GM19463 (cell line): ENCODE results near the gene GAL.
"Not testable (repeated sequence)": the region's sequence is repeated elsewhere in the genome, so short reads cannot be mapped to it uniquely, and the experiment has no call there.

ENCODE experiments used
- ATAC-seq: cut with Tn5 transposase; IDR thresholded peaks from one replicate; pipeline ENCODE4 v1.9.1; 2021; ENCODE audit warnings: mild to moderate bottlenecking, moderate library complexity; ENCODE audit not compliant: unreplicated experiment

GAL gene

GRCh38 chr11:68684385-68685356 is at the start of gene GAL:
Gene GAL (plus strand): TSS chr11:68684544. CDS start chr11:68684924, 380 bp downstream.
- ATAC-seq, result no peak

- ATAC-seq, result not testable (repeated sequence)
Observed at GRCh38 chr11:68634606-68635005, 49.7 kb upstream of the GAL start.

DNA sequence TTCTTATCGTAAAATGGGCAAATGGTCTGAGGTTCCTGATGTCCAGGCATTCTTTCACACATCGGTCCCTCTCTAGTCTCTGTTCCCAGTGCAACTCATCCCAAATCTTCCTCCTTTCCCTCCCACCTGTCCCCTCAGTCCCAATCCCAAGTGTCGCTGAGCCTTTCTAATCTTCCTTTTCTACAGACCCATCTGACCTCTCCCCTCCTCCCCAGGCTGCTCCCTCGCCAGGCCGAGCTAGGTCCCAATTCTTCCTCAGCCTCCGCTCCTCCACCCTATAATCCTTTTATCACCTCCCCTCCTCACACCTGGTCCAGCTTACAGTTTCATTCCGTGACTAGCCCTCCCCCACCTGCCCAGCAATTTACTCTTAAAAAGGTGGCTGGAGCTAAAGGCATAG is 49.2 kb upstream of the GAL start:
- not testable (repeated sequence) for ATAC-seq

DNA sequence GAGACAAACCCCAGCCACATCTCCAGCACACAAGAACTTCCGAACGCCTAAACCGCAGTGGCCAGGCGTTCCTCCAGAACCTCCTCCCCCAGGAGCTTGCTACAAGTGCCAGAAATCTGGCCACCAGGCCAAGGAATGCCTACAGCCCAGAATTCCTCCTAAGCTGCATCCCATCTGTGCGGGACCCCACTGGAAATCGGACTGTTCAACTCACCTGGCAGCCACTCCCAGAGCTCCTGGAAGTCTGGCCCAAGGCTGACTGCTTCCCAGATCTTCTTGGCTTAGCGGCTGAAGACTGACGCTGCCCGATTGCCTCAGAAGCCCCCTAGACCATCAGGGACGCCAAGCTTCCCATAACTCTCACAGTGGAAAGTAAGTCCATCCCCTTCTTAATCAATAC is 48.5 kb upstream of the GAL start:
- not testable (repeated sequence) for ATAC-seq

DNA sequence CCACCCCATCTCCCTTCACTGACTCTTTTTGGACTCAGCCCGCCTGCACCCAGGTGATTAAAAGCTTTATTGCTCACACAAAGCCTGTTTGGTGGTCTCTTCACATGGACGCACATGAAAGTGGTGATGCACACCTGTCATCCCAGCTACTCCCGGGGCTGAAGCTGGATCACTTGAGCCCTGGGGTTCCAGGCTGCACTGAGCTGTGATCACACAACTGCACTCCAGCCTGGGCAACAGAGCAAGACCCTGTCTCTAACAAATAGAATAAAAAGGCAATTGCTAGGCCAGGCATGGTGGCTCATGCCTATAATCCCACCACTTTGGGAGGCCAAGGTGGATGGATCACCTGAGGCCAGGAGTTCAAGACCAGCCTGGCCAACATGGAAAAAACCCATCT is 45.0 kb upstream of the GAL start:
- ATAC-seq, result not testable (repeated sequence)

DNA sequence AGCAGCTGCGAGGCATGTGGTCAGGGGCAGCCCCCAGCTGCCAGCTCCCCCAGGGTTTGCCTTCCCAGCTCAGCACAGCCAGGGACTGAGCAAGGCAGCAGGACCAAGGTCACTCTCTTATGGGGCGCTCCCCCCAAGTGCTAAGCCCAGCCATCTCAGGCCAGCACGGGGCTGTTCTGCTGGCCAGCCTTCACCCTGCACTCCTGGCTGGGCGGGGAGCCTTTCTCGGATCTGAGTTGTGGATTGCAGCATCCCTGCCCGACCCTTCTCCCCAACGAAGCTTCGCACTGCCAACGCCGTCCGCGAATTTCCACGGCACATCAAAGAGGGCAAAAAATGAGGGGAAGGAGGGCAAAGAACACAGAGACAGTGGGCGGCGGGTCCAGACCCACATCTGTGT is 42.5 kb upstream of the GAL start:
- ATAC-seq, result no peak

DNA sequence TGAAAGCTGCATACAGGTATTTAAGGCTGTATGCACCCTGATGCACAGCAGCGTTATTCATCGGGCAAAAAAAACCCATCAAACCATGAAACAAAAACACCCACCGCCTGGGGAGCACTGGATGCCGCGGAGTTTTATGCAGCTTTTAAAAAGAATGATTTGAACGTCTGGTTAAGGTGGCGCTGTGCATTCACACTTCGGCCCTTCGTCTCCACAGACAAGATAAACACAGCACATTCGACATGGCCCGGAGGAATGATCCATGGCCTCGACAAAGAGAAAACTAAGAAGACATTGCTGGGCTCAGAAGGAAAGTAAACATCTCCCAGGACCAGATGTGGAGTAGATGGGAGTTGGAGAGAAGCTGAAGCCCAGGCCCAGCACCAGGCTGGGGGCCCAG is 40.8 kb upstream of the GAL start:
- ATAC-seq, result no peak

- ATAC-seq, result no peak
Observed at GRCh38 chr11:68646832-68647231, 37.5 kb upstream of the GAL start.

GRCh38 chr11:68649851-68650555 is 34.3 kb upstream of the GAL start:
- no peak for ATAC-seq

- ATAC-seq, result no peak
Observed at GRCh38 chr11:68650801-68651200, 33.5 kb upstream of the GAL start.

DNA sequence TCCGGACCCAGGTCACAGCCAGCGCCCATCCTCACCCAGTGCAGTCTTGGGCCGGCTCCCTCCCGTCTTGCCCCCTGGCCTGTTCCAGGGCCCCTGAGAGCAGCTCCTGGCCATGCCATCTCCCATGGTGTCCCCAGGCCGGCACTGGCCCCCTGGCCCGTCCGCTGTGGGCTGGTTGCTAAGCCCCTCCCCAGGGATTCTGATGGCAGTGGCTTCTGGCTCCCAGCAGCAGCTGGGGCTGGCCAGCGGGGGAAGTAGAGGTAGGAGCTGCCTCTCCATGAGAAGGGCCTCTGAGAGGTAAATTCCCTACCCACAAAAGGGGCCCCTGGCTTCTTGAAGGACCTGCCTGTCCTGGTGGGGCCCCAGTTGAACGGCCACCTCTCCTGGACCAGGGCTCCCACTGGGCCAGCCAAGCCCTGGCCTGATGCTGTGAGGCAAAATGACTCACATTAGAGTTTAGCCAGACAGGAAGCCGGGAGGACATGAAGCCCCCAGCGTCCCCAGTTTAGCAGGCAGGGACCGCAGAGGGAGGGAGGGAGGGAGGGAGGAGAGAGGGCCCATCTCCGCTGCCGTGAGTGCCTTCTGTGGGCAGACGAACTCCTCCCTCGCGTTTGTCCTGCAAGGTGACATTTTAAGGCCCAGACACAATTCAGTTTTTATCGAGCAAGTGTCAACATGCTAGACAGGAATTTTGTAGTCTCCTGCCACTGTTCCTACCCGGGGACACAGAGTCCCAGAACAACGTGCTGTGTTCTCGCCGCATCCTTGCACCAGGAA is 32.9 kb upstream of the GAL start:
- ATAC-seq, result no peak

DNA sequence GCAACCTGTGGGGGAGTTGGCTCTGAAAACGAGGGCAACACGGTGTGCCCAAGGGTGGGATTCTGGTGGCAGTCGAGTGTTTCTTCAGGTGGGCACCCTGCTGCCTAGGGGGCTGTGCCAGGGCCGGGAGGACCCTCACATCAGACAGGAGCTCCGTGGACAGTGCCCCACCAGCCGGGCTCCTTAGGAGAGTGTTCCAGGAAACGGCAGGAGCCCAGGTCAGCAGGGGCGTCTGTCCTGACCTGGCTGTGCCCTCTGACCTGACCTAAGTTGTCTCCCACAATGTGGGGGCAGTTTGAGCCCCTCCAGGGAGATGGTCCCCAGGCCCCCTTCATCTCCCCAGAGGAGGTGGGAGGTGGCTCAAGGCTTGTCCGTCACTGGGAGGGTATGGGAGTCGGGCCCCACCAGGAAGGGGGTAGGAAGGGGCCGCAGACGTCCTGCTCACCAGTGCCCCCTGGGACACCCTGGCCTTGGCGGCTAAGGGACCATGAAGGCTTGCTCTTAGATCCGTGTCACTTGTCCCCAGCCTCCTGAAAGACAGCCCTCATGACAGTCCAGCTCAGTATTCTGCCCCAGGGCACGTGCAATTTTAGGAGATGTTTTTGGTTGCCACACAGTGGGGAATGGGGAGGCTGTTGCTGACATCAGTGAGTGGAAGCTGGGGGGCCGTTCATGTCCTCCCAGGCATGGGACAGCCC is 32.2 kb upstream of the GAL start:
- ATAC-seq, result no peak

- ATAC-seq, result no peak
Observed at GRCh38 chr11:68652683-68653156, 31.6 kb upstream of the GAL start.

- no peak for ATAC-seq
Observed at GRCh38 chr11:68653486-68654430, 30.6 kb upstream of the GAL start.

DNA sequence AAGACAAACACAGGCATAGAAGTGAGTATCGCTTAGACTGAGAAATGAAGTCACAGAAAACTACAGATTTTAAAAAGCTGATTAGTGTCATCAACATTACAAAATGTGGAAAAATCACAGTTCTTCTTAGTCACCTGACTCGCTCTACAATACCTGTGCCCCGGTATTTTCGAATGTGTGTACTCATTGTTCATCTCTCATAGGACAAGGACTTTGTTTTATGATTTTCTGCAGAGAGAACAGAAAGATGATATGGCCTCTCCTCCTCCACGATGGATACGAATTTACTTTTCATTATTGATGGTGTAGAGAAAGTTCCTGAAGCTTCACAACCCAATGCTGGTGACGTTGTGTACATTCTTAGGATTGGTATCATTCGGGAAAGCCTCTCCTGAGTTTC is 29.4 kb upstream of the GAL start:
- no peak for ATAC-seq

- no peak for ATAC-seq
Observed at GRCh38 chr11:68655406-68655805, 28.9 kb upstream of the GAL start.

- ATAC-seq, result no peak
Observed at GRCh38 chr11:68655806-68656205, 28.5 kb upstream of the GAL start.

GRCh38 chr11:68657021-68657780 is 27.1 kb upstream of the GAL start:
- no peak for ATAC-seq

- ATAC-seq, result no peak
Observed at GRCh38 chr11:68658097-68658496, 26.2 kb upstream of the GAL start.
